T1000 (cell line): ENCODE measurements around the gene ZBTB4.
A peak's percentile ranks its signal among the peaks of the same experiment; 100 is the strongest.

Source experiments
- DNase-seq: peaks from one replicate; lab custom pipeline; 2025; ENCODE audit warnings: mixed read lengths; lab: John Stamatoyannopoulos, UW

The ZBTB4 gene

DNA sequence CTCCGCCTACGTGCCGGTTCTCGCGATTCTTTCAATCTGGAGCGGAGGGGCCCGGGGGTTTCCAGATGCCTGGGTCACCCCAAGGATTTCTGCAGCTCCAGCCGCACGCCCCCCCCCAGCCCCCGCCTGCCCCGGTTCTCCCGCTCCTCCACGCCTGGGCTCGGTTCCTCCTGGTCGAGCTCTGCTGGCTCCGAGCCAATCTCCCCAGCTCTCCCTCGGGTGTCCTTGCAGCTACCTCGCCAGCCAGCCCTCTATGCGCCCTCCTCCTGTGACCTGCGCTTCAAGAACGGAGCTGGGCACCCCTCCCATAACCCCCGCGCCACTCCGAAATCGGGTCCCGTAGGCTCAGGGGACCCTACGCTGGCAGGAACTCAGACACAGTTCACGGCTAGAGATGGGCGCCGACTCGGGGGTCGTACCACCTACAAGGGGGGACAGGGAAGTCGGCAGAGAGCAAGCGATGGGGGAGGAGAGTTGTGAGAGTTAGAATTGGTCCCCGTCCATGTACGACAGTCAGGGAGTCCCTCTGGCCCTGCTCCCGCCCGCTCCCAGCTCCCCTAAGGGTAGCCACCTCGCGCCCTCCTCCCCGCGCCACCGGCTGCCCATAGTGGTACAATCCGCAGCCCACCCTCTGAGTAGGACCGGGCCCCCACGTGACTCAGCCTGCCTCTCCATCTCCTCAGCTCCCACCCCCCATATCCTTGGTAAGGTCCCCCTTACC, 39.2 kb downstream of the ZBTB4 start:
- DNase-seq: no peak

DNA sequence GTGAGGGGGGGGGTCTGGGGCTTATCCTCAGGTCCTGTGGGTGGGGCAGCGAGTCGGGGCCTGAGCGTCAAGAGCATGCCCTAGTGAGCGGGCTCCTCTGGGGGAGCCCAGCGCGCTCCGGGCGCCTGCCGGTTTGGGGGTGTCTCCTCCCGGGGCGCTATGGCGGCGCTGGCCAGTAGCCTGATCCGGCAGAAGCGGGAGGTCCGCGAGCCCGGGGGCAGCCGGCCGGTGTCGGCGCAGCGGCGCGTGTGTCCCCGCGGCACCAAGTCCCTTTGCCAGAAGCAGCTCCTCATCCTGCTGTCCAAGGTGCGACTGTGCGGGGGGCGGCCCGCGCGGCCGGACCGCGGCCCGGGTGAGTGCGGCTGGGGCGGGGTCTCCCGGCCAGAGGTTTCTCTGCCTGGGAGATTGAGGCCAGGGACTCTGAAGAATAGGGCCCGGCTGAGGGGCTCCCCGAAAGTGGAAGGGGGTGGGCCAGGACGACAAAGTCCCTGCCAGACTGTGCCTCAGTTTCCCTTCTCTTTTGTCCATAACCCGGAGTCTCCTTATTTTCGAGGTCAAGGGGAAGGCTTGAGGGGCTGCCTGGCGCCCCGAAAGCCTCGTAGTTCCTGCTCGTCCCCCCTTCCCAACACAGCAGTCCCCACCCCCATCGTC, 39.8 kb downstream of the ZBTB4 start, which contains the start of gene FGF11:
FGF11 (plus strand) TSS at position 51 of the 651 bp plus-strand sequence; CDS start at position 160, 109 bp downstream.
- no peak for DNase-seq

DNA sequence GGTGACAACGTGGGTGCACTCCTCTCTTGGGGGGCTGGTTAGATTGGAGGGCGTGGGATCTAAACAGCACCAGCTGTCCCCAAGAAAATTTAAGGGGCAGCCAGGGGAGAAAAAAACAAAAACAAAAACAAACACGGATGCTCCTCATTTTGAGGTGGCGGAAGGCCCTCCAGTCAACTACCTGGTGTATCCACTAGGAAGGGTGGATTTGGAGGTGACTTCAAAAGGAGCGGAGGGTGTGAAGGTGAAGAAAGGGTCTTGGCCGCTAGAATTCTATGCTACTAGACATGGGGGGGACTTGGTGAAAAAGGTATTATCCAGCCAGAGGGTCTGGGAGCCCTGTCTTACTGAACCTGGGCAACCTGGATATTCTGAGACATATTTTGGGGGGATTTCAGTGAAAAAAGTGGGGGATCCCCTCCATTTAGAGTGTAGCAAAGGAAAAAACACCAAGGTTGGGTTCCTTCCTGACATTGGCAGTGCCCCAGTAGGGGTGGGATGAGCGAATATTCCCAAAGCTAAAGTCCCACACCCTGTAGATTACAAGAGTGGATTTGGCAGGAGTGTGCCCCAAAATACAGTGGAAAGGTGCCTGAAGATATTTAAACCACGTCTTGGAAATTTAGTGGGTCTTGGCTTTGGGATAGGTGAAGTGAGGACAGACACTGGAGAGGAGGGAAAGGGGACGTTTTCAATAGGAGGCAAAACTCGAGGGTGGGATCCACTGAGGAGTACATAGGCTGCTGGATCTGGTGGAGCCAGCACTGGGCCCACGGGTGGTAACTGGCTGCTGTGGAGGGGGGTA, 40.6 kb downstream of the ZBTB4 start:
- DNase-seq: no peak

DNA sequence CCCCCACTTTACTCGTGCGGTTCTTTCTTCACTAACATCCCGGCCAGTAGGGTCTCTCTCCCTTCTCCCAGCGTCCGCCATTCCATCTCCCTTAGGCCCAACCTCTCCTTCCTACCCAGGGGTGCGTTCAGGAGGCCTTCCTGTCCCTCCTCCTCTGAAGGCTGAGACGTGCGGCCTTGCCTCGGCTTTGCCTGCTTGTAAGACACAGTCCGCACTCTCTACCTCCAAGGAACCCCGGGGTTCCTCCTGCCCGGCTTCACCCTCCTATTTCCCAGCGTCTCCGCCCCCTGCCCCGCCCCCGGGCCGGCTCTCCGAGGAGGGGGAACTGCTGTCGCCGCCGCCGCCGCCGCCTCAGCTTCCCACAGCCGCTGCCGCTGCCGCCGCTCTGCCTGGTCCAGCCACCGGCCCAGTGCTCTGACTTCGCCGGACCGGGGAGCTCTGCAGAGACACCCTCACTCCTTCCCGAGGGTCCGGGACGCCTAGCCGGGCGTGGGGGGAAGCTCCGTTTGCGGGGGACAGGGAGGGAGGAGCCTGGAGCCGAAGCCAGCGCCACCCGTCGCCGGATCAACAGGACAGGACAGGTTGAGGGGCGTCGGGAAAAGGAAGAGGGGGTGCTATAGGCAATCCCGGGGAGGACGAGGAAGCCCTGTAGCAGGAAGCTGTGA, 41.3 kb downstream of the ZBTB4 start:
- no peak for DNase-seq

DNA sequence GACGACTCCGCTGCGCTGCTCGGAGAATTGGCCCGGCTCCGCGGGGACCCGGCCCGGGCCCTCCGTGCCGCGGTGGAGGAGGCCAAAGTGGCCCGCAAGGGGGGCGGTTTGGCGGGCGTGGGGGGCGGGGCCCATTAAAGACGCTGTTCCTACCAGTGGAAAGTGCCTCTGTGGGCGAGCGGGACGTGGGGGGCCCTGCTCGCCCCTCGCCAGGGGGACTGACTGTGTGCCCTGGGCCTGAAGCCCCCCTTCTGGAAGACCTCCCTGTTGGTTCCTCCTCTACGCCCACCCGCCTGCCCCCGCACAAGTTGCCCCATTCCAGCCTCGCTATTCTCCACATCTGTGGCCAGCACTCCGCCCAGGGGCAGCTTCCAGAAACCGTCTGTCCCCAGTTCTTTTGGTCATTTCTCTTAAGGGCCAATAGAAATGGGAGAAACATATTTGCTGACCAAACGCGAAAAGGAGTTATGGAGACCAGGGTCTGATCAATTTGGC, 42.0 kb downstream of the ZBTB4 start:
- no peak for DNase-seq

DNA sequence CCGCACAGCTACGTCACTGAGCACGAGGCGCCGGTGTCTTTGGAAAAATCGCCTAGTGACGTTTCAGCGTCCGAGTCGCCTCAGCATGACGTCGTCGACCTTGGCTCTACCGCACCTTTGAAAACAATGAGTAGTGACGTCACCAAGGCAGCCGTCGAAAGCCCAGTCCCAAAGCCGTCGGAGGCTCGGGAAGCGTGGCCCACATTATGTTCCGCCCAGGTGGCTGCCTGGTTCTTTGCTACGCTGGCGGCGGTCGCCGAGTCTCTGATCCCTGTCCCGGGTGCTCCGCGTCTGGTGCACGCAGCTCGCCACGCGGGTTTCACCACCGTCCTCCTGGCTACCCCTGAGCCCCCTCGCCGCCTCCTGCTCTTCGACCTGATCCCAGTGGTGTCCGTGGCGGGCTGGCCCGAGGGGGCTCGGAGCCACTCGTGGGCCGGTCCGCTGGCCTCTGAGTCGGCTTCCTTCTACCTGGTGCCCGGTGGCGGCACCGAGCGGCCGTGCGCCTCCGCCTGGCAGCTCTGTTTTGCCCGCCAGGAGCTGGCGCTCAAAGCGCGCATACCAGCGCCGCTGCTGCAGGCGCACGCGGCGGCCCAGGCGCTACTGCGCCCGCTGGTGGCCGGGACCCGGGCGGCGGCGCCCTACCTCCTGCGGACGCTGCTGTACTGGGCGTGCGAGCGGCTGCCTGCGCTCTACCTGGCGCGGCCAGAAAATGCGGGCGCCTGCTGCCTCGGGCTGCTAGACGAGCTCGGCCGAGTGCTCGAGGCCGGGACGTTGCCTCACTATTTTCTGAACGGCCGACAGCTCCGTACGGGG, 42.7 kb downstream of the ZBTB4 start:
- peak; percentile 74 for DNase-seq

DNA sequence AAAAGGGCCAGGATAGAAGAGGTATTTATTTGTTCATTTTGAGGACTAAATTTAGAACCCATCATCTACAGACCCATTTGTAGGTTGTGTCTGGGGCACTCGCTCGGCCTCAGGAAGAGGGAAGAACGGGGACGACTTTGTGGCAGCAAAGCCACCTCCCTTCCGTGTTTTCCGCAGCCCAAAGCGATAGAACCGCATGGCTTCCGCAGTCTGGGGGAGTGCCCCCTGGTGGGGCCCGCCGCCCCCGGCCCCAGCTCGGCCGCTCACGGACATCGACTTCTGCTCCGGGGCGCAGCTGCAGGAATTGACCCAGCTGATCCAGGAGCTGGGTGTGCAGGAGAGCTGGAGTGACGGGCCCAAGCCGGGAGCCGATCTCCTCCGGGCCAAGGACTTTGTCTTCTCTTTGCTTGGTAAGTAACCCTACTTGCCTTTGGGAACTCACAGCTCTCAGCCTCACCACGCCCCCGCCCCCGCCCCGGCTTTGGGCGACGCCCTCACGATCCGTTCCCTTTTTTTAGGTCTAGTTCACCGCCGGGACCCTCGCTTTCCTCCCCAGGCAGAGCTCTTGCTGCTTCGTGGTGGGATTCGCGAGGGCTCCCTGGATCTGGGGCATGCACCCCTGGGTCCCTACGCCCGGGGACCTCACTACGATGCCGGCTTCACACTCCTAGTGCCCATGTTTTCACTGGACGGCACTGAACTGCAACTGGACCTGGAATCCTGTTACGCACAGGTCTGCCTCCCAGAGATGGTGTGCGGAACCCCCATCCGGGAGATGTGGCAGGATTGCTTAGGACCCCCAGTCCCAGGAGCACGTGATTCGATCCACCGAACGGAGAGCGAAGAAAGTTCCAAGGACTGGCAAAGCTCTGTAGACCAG, 43.5 kb downstream of the ZBTB4 start:
- DNase-seq: no peak

DNA sequence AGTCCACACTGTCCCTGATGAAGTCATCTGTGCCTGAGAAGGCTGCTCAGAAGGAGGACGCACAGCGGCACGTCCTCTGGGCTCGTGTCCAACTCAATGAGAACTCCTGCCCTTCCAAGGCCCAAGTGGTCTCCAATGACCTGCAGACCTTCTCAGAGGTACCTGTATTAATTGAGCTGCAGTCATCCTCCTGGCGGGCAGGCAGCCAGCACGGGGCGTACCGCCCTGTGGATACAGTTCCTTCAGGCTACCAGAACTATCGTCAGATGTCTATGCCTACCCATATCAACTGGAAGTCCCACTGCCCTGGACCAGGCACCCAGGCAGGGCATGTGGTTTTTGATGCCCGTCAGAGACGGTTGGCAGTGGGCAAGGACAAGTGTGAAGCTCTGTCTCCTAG, 47.1 kb downstream of the ZBTB4 start:
- no peak for DNase-seq

DNA sequence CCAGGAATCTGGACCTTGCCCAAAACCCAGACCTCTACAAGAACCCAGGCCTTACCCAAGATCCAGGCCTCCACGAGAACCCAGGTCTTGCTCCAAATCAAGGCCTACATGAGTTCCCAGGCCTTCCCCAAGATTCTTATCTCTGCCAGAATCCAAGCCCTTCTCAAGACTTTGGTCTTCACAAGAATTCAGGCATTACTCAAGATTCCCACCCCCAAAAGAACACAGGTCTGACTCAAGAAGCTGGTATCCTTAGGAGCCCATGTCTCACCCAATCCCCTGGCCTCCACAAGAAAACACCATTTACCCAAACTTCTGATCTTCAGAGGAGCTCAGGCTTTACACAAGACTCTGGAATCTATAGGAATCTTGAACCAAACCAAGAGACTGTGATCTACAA, 48.2 kb downstream of the ZBTB4 start:
- no peak for DNase-seq

DNA sequence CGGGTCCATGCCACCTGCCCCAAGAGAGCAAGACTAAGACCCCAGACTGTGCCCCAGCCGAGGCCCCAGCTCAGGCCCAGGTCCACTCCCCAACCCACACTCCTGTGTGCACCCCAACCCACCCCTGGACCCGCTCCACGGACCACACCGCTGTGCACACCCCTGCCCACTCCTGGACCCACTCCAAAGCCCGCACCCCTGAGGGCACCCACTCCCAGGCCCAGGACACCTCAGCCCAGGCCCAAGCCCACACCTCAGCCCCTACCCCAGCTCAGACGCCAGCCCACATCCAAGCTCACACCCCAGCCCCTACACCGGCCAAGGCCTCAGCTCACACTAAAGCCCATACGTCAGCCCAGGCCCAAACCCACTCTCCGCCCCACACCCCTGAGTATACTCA, 49.7 kb downstream of the ZBTB4 start:
- DNase-seq: no peak

DNA sequence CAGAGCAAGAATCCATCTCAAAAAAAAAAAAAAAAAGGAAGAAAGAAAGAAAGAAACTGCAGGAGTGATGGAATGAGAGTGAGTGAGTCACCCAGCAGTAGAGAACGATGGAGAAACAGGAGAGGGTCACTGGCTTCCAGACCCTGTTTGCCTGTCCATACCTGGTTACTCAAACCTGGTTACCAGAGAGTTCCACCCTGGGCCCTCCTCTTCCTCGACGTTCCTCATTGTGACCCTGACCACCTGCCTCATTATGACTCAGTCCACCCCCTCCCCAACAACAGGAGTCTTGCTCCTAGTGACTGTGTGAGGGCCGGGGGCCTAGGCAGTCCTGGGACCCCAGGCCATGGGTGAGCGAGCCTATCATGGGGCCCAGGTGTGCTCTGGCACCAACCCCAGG, 50.9 kb downstream of the ZBTB4 start, which contains the start of gene SPEM3:
SPEM3 (plus strand) TSS at position 301 of the 400 bp plus-strand sequence; CDS start at position 347, 46 bp downstream.
- DNase-seq: no peak

DNA sequence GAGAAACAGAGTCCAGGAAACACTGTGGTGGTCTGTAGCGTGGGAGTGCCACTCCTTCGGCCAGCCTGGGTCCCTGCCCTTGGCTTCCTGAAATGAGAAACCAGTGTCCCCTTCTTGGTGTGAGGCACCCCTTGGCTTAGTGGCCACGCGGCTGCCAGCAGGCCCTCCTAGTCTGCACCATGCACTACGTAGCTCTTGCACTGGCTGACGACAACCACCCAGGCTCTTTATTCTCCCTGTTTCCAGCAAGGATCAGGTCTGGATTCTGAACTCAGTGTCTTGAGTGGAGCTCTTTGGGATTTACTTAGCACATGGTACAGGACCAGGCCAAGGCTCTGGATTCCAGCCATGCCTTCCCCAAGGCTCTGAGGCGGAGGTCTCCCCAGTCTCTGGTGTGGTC, 51.9 kb downstream of the ZBTB4 start:
- no peak for DNase-seq

DNA sequence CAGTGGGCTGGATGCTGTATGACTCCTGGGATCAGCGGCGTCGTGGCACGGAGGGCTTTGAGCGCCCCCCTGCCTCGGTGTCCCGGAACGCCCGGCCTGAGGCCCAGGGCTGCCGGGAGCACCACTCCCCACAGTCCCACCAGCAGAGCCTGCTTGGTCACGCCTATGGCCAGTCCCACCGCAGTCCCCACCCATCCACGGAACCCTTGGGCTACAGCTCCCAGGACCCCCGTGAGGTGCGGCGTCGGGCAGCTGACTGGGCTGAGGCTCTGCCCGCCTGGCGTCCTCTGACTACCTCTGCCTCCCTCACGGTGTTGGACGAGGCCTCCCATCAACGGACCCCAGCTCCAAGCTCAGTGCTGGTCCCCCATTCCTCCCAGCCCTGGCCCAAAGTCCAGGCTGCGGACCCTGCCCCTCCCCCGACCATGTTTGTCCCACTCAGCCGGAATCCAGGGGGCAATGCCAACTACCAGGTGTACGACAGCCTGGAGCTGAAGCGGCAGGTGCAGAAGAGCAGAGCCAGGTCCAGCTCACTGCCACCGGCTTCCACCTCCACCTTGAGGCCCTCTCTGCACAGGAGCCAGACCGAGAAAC, 52.4 kb downstream of the ZBTB4 start:
- DNase-seq: no peak

DNA sequence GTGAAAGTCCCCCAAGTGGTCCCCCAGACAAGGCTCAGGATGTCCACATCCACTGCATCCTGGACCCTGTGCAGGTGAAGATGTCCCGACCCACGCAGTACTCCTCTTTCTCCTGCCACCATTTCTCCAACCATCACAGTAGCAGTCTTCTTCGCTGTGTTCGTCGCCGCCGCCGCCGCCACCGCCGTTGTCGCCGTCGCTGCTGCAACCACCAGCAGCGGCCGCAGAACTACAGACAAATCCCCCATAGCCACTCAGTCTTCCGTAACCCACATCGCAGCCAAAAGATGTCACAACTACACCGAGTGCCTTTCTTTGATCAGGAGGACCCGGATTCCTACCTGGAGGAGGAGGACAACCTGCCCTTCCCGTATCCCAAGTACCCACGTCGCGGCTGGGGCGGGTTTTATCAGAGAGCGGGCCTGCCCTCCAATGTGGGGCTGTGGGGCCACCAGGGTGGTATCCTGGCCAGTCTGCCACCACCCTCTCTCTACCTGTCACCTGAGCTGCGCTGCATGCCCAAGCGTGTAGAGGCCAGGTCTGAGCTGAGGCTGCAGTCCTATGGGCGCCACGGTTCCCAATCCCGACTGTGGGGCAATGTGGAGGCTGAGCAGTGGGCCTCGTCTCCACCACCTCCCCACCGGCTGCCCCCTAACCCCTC, 53.1 kb downstream of the ZBTB4 start:
- DNase-seq: no peak

DNA sequence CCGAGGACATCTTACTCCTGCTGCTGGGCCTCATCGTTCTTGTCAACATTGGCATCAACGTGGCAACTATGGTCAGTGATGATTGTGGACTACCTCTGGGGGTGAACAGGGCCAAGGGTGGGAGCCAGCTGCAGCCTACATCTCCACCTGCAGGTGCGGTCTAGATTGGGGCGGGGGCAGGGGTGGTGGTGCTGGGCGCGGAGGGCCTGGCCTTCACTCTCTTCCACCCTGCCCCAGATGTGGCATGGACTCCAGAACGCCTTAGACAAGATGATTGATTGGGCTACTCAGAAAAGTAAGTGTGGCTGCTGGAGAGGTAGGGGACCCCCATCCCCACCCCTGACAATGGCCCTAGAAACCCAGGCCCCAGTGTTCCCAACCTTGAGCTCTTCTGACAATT, 53.7 kb downstream of the ZBTB4 start:
- DNase-seq: no peak

DNA sequence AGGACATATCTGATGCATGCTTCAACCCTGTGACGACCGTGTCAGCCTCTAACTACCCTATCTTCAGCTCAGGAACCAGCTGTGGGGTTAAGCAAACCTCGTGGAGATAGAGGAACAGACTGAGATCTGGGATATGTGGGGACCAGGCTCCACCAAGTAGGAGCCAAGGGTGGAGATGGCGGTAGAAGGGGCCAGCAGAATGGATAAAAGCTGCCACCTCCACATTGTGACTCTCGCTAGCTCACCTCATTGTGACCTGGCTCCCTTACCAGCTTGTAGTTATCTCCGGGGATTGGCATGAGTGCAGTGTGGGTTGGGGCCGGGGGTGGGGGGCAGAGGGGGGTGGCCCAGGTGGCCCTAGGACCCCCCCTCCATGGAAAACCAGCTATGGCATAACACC, 54.1 kb downstream of the ZBTB4 start, which contains the start of gene SPEM2:
SPEM2 (plus strand) TSS at position 301 of the 400 bp plus-strand sequence; CDS start at position 374, 73 bp downstream.
- no peak for DNase-seq

DNA sequence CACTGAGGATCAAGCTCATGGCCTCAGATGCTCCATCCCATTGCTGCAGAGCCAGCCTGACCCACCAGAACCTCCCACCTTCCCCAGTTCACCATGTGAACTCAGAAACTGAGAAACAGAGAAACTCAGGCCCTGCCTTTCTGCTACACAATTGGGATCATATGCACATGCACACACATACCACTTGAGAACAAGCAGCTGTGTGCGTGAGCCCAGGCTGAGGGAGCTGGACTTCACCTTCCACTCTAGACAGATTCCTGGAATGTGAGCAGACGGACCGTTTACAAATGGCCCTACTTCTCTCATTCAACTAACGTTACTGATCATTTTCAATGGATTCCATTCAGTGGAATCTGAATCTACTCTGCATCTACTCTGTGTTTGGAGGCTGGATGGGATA, 55.8 kb downstream of the ZBTB4 start:
- no peak for DNase-seq

DNA sequence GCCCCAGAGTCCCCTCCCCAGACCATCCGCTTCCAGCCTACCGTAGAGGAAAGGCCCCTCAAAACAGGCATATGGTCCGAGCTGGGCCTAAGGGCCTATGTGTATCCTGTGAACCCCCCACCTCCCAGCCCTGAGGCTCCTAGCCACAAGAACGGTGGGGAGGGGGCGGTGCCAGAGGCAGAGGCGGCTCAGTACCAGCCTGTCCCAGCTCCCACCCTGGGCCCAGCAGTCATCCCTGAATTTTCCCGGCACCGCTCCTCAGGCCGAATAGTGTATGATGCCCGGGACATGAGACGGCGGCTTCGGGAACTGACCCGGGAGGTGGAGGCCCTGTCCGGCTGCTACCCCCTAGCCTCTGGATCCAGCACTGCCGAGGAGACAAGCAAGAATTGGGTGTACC, 58.2 kb downstream of the ZBTB4 start:
- DNase-seq: no peak
